T-helper 1 cell (primary cell): ENCODE results near the gene POLE4.

Experiments
- DNase-seq, 5 donors: peaks; one replicate each; pipeline ENCODE4 v3.0.0-alpha.2; 2012 to 2020
- total RNA-seq, 4 donors: gene quantifications; one replicate each; lab custom pipeline; 2026; lab: John Stamatoyannopoulos, UW

POLE4 gene
- total RNA-seq, result 12.3 to 18.3 (median 16.1) reads per million in 4 donors

- peak; percentile 82 to 96 (median 89) for DNase-seq
These were observed at the start of gene POLE4 for GRCh38 chr2:74958274-74959105. Gene POLE4, plus strand, starts transcription at chr2:74958643. Its CDS starts 37 bp downstream, at chr2:74958680.

GRCh38 chr2:74908748-74909444 is 49.5 kb upstream of the POLE4 start:
- no peak for DNase-seq

- DNase-seq, result no peak
These were observed 48.2 kb upstream of the POLE4 start for GRCh38 chr2:74910245-74910644.

- DNase-seq, result no peak
These were observed 47.4 kb upstream of the POLE4 start for GRCh38 chr2:74911061-74911460.

- peak in 1 of 5 donors; percentile 30 for DNase-seq
These were observed 42.7 kb upstream of the POLE4 start for GRCh38 chr2:74915743-74916142.

- DNase-seq, result no peak
These were observed 42.0 kb upstream of the POLE4 start for GRCh38 chr2:74916394-74916793.

GRCh38 chr2:74917702-74918619 is 40.5 kb upstream of the POLE4 start:
- no peak for DNase-seq

- DNase-seq, result peak; percentile 42 to 64 (median 47)
These were observed 38.6 kb upstream of the POLE4 start for GRCh38 chr2:74919827-74920226.

- no peak for DNase-seq
These were observed 37.2 kb upstream of the POLE4 start for GRCh38 chr2:74921236-74921736.

- DNase-seq, result no peak
These were observed 35.7 kb upstream of the POLE4 start for GRCh38 chr2:74922592-74923227.

GRCh38 chr2:74924463-74925265 is 33.8 kb upstream of the POLE4 start:
- DNase-seq, result no peak

GRCh38 chr2:74925361-74925786 is 33.1 kb upstream of the POLE4 start:
- no peak for DNase-seq

GRCh38 chr2:74927621-74928020 is 30.8 kb upstream of the POLE4 start:
- DNase-seq, result no peak

- no peak for DNase-seq
These were observed 27.5 kb upstream of the POLE4 start for GRCh38 chr2:74930811-74931486.

- no peak for DNase-seq
These were observed 26.5 kb upstream of the POLE4 start for GRCh38 chr2:74931940-74932339.

- DNase-seq, result no peak
These were observed 22.5 kb upstream of the POLE4 start for GRCh38 chr2:74935975-74936391.

GRCh38 chr2:74937221-74937880 is 21.1 kb upstream of the POLE4 start:
- DNase-seq, result no peak

- DNase-seq, result no peak
These were observed 20.2 kb upstream of the POLE4 start for GRCh38 chr2:74938264-74938663.

- DNase-seq, result no peak
These were observed 18.3 kb upstream of the POLE4 start for GRCh38 chr2:74939919-74940812.
